Kidney epithelial cell (primary cell): ENCODE data around the gene PDIK1L. TPM values are rescaled to one million over a fixed set of nuclear protein-coding genes. Genes with fewer than 3 reads are reported as not detected.
"Not testable (repeated sequence)": the region's sequence is repeated elsewhere in the genome, so short reads cannot be mapped to it uniquely, and the experiment has no call there.

Experiments
- DNase-seq: peaks from one replicate; pipeline ENCODE4 v3.0.0-alpha.2; 2010; ENCODE audit warnings: low read depth
- H3K27me3 ChIP-seq: 2 replicates; pipeline ENCODE4 v1.6.0; 2011; ENCODE audit warnings: low read length; ENCODE audit not compliant: control insufficient read depth, insufficient read depth
- H3K36me3 ChIP-seq: 2 replicates; pipeline ENCODE4 v1.5.1; 2011; ENCODE audit warnings: low read length; ENCODE audit not compliant: control insufficient read depth, insufficient read depth
- H3K4me3 ChIP-seq: 2 replicates; pipeline ENCODE4 v1.5.1; 2011; ENCODE audit warnings: low read depth, mild to moderate bottlenecking, control low read depth, low read length
- total RNA-seq: library from RNA; depleted of rRNA; stranded (reverse); fragments of >200 nt; gene quantifications from 2 replicates; pipeline ENCODE4 v1.2.3, GENCODE V29; 2015
- TF ChIP-seq, protein P1 (sequence below): IDR thresholded peaks from 2 replicates; pipeline ENCODE4 v1.5.1; 2011; ENCODE audit warnings: mild to moderate bottlenecking, moderate library complexity, low read length, control low read depth, inconsistent platforms; ENCODE audit not compliant: insufficient read depth, poor library complexity, severe bottlenecking

Gene PDIK1L
- total RNA-seq, 1 donor from 2014 or later = 6.6 TPM

- TF ChIP-seq, protein P1, sequence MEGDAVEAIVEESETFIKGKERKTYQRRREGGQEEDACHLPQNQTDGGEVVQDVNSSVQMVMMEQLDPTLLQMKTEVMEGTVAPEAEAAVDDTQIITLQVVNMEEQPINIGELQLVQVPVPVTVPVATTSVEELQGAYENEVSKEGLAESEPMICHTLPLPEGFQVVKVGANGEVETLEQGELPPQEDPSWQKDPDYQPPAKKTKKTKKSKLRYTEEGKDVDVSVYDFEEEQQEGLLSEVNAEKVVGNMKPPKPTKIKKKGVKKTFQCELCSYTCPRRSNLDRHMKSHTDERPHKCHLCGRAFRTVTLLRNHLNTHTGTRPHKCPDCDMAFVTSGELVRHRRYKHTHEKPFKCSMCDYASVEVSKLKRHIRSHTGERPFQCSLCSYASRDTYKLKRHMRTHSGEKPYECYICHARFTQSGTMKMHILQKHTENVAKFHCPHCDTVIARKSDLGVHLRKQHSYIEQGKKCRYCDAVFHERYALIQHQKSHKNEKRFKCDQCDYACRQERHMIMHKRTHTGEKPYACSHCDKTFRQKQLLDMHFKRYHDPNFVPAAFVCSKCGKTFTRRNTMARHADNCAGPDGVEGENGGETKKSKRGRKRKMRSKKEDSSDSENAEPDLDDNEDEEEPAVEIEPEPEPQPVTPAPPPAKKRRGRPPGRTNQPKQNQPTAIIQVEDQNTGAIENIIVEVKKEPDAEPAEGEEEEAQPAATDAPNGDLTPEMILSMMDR = no peak
- H3K36me3 ChIP-seq = no peaks in the 10 kb centered on the region
- peaks cover 2% of the 10 kb centered on the region for H3K27me3 ChIP-seq
- H3K4me3 ChIP-seq = no peak overlapping the region
- DNase-seq = no peak
Observed at GRCh38 chr1:26098602-26099001, 13.0 kb upstream of the PDIK1L start.

- H3K27me3 ChIP-seq = no peaks in the 10 kb centered on the region
- no peaks in the 10 kb centered on the region for H3K36me3 ChIP-seq
- H3K4me3 ChIP-seq = no peak overlapping the region
- no peak for DNase-seq
- TF ChIP-seq, protein P1 = no peak
Observed at GRCh38 chr1:26099780-26100179, 11.8 kb upstream of the PDIK1L start.

DNA sequence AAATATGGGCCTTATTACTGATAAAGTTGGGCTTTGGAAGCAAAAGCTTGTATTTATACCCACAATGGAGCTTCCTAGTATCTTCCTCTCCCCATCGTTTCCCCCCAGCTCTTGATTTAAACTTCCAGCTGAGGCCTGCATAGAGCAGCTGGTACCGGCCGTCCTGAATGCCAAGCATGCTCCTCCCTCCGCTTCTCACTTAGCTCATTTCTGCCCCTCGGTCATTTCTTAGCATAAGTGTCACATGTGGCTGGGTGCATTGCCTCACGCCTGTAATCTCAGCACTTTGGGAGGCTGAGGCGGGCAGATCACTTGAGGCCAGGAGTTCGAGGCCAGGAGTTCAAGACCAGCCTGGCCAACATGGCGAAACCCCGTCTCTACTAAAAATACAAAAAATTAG lies 11.4 kb upstream of the PDIK1L start:
- not testable (repeated sequence) for H3K27me3 ChIP-seq

GRCh38 chr1:26102119-26102518 lies 9.5 kb upstream of the PDIK1L start:
- Histone ChIP-seq H3K36me3 (no peaks in the 10 kb centered on the region), H3K27me3 (no peaks in the 10 kb centered on the region), H3K4me3 (no peak overlapping the region)
- no peak for DNase-seq
- TF ChIP-seq, protein P1 = no peak

More for the DNA sequence above, 11.4 kb upstream of the PDIK1L start:
- not testable (repeated sequence) for H3K4me3 ChIP-seq, H3K36me3 ChIP-seq, DNase-seq

- TF ChIP-seq, protein P1 = no peak
- no peaks in the 10 kb centered on the region for H3K27me3 ChIP-seq
- DNase-seq = no peak
- H3K4me3 ChIP-seq = no peak overlapping the region
- H3K36me3 ChIP-seq = no peaks in the 10 kb centered on the region
Observed at GRCh38 chr1:26102526-26102925, 9.1 kb upstream of the PDIK1L start.

DNA sequence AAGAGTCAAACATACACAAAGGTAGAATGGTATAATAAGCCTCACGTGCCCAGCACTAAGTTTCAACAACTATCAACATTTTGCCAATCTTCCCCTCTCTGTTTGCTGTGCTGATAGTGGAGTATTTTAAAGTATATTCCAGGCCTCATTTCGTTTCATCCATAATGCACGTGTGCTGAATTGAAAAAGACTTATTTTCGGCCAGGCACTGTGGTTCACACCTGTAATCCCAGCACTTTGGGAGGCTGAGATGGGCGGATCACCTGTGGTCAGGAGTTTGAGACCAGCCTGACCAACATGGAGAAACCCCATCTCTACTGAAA lies 6.4 kb upstream of the PDIK1L start:
- H3K27me3 ChIP-seq, DNase-seq, H3K36me3 ChIP-seq, H3K4me3 ChIP-seq: not testable (repeated sequence)

DNA sequence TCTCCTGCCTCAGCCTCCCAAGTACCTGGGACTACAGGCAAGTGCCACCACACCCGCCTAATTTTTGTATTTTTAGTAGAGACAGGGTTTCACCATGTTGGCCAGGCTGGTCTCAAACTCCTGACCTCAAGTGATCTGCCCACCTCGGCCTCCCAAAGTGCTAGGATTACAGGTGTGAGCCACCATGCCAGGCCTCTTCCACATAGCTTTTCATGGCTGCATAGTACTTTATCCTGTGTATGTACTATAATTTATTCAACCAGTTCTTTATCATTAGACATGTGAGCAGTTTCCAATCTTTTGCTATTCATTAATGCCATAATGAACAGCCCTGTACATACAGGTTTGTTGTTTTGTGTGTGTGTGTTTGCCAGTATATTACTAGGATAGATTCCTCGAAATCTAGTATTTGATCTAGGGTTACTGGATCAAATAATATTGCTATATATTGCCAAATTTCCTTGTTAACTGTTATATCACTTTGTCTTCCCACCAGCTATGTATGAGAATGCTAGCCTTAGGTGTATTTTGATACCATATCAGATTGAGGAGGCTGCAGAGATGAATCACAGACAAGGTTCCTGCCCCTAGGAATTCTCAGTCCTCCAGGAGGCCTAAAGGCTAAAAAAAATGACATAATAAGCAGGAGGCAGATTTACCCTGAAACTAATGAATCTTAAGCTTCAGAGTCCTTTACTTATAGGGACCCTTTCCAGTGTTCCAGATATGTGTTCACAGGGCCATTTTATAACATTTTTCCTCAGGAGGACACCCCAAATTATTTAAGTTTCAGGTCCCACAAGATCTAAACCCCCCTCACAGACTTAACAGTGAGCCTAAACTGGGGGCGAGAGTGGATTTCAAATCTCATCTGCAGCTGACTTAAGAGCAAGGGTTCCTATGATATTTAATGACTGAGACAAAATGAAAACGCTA lies 2.1 kb upstream of the PDIK1L start:
- Histone ChIP-seq H3K27me3 (no peaks in the 10 kb centered on the region), H3K36me3 (no peaks in the 10 kb centered on the region), H3K4me3 (no peak overlapping the region)
- TF ChIP-seq, protein P1 = no peak
- no peak for DNase-seq
